Measurements from ENCODE around the gene CCDC74B.
"Not testable (repeated sequence)": the region's sequence is repeated elsewhere in the genome, so short reads cannot be mapped to it uniquely, and the experiment has no call there.

Gene CCDC74B

GRCh38 chr2:130166611-130167010 lies 21.7 kb upstream of the CCDC74B start:
- DNase-seq (ENCODE audit: low spot score) = not testable (repeated sequence)

DNA sequence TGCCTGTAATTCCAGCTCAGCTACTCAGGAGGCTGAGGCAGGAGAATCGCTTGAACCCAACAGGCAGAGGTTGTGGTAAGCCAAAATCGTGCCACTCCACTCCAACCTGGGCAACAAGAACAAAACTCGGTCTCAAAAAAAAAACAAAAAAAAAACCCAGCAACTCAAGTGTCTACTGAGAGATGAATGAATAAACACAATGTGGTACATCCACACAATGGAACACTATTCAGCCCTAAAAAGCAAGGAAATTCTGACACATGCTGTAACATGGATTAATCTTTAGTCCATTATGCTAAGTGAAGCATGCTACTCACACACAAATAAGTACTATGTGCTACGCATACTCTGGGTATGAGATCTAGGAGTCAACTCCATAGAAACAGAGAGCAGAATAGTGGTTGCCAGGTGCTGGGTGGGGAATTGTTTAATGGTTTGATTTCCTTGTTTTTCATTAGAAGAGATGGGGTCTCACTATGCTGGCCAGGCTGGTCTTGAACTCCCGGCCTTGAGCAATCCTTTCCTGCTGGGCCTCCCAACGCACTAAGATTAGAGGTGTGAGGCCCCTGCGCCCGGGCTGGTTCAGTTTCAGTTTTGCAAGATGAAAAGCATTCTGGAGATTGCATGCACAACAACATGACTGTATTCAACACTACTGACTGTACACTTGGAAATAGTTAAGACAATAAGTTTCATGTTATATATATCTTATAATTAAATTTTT lies 20.5 kb upstream of the CCDC74B start:
- DNase-seq (ENCODE audit: low spot score) = no peak

- DNase-seq (ENCODE audit: low spot score) = no peak
Observed at GRCh38 chr2:130162968-130163367, 18.1 kb upstream of the CCDC74B start.

GRCh38 chr2:130162486-130162885 lies 17.6 kb upstream of the CCDC74B start:
- DNase-seq (ENCODE audit: low spot score) = not testable (repeated sequence)

- not testable (repeated sequence) for DNase-seq (ENCODE audit: low spot score)
Observed at GRCh38 chr2:130160838-130161705, 16.2 kb upstream of the CCDC74B start.

GRCh38 chr2:130160131-130160530 lies 15.2 kb upstream of the CCDC74B start:
- no peak for DNase-seq (ENCODE audit: low spot score)

DNA sequence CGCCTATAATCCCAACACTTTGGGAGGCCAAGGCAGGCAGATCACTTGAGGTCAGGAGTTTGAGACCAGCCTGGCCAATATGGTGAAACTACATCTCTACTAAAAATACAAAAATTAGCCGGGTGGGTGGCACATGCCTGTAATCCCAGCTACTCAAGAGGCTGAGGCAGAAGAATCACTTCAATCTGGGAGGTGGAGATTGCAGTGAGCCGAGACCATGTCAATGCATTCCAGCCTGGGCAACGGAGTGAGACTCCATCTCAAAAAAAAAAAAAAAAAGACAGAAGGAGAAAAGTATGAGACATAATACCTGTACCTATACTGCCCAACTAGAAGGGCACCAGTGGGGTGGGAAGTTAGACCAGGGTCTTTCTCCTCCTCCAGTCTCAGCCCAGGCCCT lies 14.5 kb upstream of the CCDC74B start:
- not testable (repeated sequence) for DNase-seq (ENCODE audit: low spot score)

GRCh38 chr2:130158631-130159030 lies 13.7 kb upstream of the CCDC74B start:
- no peak for DNase-seq (ENCODE audit: low spot score)

GRCh38 chr2:130157825-130158514 lies 13.1 kb upstream of the CCDC74B start:
- not testable (repeated sequence) for DNase-seq (ENCODE audit: low spot score)

DNA sequence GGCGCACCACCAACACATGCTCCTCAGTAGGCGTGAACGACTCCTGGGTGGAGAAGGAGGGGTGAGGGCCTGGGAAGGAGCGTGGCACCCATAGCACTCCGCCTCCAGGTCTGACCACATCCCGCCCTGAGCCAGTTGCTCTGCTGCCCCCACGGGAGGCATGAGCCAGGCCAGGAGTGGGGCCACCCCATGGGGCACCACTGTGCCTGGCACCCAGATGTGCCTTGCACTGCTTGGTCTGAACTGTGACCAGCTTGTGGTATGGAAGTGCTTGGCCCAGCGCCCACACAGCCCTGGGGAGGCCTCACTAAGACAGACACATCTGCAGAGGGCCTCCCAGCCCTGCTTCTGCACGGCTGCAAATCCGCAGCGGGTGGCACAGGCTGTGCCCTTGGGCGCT lies 12.4 kb upstream of the CCDC74B start:
- DNase-seq (ENCODE audit: low spot score) = not testable (repeated sequence)

GRCh38 chr2:130156624-130157004 lies 11.7 kb upstream of the CCDC74B start:
- no peak for DNase-seq (ENCODE audit: low spot score)

- peak; percentile 8 for DNase-seq (ENCODE audit: low spot score)
Observed at GRCh38 chr2:130155956-130156623, 11.2 kb upstream of the CCDC74B start.

DNA sequence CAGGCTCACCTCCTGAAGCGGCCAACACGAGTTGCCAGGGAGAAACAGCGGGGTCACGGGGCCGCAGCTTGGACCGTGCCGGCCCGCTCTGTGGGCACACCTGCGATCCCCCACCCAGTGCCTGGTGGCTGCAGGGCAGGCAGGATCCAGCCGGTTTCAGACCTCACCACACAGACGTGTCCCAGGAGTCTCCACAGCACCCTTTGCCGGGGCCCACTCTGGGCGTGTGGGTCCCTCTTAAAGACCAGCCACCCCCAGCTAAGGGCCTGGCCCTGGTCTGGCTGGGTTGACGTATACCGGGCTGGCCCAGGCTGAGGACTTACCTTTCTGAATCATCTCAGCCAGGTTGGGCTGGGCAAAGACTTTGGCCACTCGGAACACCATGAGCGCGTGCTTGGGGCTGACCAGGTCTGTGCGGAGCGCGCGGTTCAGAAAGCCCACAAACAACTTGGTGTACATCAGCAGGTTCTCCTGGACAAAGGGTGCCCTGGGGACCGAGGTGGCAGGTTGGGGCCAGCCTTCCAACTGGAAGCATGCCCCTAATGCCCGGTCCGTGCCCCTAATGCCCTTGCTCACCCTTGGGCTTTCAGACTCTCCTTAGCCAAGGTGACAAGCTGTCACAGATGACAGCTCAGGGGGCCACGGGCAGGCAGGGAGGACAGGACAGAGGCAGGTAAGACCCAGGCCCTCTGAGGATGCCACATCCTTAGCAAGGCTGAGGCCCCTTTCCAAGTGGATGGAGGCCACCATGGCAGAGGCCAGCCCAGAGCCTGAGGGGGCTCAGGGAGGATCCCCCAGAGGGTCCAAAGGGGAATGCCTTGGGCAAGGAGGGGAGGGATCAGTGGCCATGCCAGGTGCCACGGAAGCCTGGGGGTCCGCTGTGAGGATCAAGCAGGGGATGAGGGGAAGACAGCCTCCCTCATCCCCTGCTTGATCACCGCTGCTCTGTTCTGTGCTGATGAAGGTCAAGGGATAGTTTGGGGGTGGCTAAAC lies 10.2 kb upstream of the CCDC74B start:
- no peak for DNase-seq (ENCODE audit: low spot score)

- DNase-seq (ENCODE audit: low spot score) = not testable (repeated sequence)
Observed at GRCh38 chr2:130154423-130154770, 9.5 kb upstream of the CCDC74B start.

GRCh38 chr2:130153721-130154422 lies 9.0 kb upstream of the CCDC74B start:
- DNase-seq (ENCODE audit: low spot score) = not testable (repeated sequence)

DNA sequence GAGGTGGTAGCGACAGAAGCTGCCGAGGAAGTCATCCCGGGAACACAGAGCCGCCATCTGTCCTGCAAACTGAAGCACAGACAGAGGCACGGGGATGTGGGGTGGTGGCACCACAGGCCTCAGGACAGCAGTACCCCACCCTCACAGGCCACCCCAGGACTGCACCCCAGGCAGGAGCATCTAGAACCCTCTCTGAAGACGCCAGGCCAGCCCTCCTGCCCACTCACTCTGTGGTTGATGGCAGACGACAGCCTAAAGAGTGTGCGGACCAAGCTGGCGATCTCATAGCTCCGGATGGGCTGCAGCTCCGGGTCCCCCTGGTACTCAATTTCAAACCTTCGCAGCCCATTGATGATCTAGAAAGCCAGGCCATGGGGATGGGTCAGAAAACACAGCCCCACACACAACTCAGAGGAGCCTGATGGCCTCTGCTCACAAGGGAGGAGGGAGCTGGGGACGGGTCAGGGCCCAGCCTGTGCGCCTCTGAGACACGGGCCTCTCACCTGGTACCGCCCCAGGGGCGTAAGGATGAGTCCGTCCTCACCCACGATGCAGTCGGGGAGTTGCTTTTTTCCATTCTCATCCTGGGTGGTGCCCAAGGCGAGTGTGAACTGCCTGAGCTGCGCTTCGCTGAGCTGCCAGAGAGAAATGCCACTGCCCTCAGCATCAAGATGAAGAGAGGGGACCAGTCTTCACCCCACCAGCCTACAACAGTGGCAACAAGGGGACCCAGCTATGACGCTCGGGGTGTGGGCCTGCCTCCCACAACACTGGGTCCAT lies 8.1 kb upstream of the CCDC74B start:
- no peak for DNase-seq (ENCODE audit: low spot score)

GRCh38 chr2:130152136-130152815 lies 7.4 kb upstream of the CCDC74B start:
- DNase-seq (ENCODE audit: low spot score) = not testable (repeated sequence)

- not testable (repeated sequence) for DNase-seq (ENCODE audit: low spot score)
Observed at GRCh38 chr2:130151145-130151512, 6.2 kb upstream of the CCDC74B start.

All from SW480 (cell line).